Keratinocyte (primary cell): Measurements from ENCODE around the gene GTF2A1. TPM values are rescaled to one million over a fixed set of nuclear protein-coding genes. Genes with fewer than 3 reads are reported as not detected.

Source experiments
- DNase-seq: peaks from one replicate; pipeline ENCODE4 v3.0.0-alpha.2; 2011; ENCODE audit warnings: low read depth, missing footprints, low spot score
- FAIRE-seq: peaks from 2 replicates; lab custom pipeline; 2011; peaks lifted over from hg19 to GRCh38; lab: Jason Lieb, UNC
- H2AFZ ChIP-seq: 2 replicates; pipeline ENCODE4 v1.6.0; 2012; ENCODE audit warnings: low read length, control low read depth, inconsistent platforms; ENCODE audit not compliant: control insufficient read depth
- H3K27ac ChIP-seq: 2 replicates; pipeline ENCODE4 v1.5.1; 2011; ENCODE audit warnings: low read length; ENCODE audit not compliant: control insufficient read depth, insufficient read depth
- H3K27me3 ChIP-seq: 3 replicates; pipeline ENCODE4 v1.6.0; 2011; ENCODE audit warnings: low read length; ENCODE audit not compliant: control insufficient read depth, insufficient read depth; ENCODE audit errors: extremely low read depth
- H3K36me3 ChIP-seq, 2 experiments: 2 replicates in 1 of 2; 3 replicates in 1 of 2; pipeline ENCODE4 v1.5.1; 2011; ENCODE audit warnings: low read length in 2 of 2, mild to moderate bottlenecking in 1 of 2; ENCODE audit not compliant: control insufficient read depth in 2 of 2, insufficient read depth in 2 of 2; ENCODE audit errors: extremely low read depth in 1 of 2
- H3K4me1 ChIP-seq: 3 replicates; pipeline ENCODE4 v1.5.1; 2011; ENCODE audit warnings: low read length; ENCODE audit not compliant: control insufficient read depth, insufficient read depth; ENCODE audit errors: extremely low read depth
- H3K4me2 ChIP-seq: 3 replicates; pipeline ENCODE4 v1.6.0; 2011; ENCODE audit warnings: low read depth, low read length; ENCODE audit not compliant: control insufficient read depth, insufficient read depth; ENCODE audit errors: extremely low read depth
- H3K4me3 ChIP-seq, 3 experiments: fragments of 200-600 bp in 1 of 3; sonication (generic) in 1 of 3; 2 replicates in 2 of 3; 3 replicates in 1 of 3; pipeline ENCODE4 v1.5.1; 2011 to 2016; ENCODE audit warnings: low read length in 3 of 3, mild to moderate bottlenecking in 3 of 3, control low read depth in 2 of 3, inconsistent platforms in 1 of 3, low read depth in 1 of 3, mixed read lengths in 1 of 3, mixed run types in 1 of 3, moderate library complexity in 1 of 3; ENCODE audit not compliant: control insufficient read depth in 2 of 3, insufficient read depth in 2 of 3; ENCODE audit errors: extremely low read depth in 1 of 3
- H3K79me2 ChIP-seq: 2 replicates; pipeline ENCODE4 v1.6.0; 2012; ENCODE audit warnings: low read length; ENCODE audit not compliant: control insufficient read depth, insufficient read depth
- H3K9ac ChIP-seq: 3 replicates; pipeline ENCODE4 v1.6.0; 2011; ENCODE audit warnings: low read length; ENCODE audit not compliant: control insufficient read depth, insufficient read depth; ENCODE audit errors: extremely low read depth
- H3K9me1 ChIP-seq: 3 replicates; pipeline ENCODE4 v1.6.0; 2011; ENCODE audit warnings: low read length; ENCODE audit not compliant: control insufficient read depth, insufficient read depth; ENCODE audit errors: extremely low read depth
- H3K9me3 ChIP-seq: 2 replicates; pipeline ENCODE4 v1.5.1; 2012; ENCODE audit warnings: low read depth, low read length; ENCODE audit not compliant: control insufficient read depth
- H4K20me1 ChIP-seq: 3 replicates; pipeline ENCODE4 v1.6.0; 2011; ENCODE audit warnings: low read length; ENCODE audit not compliant: control insufficient read depth, insufficient read depth; ENCODE audit errors: extremely low read depth
- EZH2 ChIP-seq: IDR thresholded peaks from one replicate; pipeline ENCODE4 v1.6.1; 2012; ENCODE audit warnings: inconsistent platforms, mild to moderate bottlenecking, low read length, moderate library complexity
- dilution Hi-C: fragments of 300-500 bp; cut with MboI; formaldehyde crosslinking; loops from one replicate; pipeline ENCODE4 v1.7.0; 2020; ENCODE audit warnings: low sequenced_read_pairs; ENCODE audit not compliant: extremely low pct_ligation_motif_present
- polyA plus RNA-seq, 5 experiments: library from polyadenylated mRNA; depleted of rRNA in 3 of 5; stranded (reverse) in 3 of 5; stranded (forward) in 1 of 5; unstranded in 1 of 5; fragments of >200 nt; gene quantifications; 1 replicate in 1 of 5; 2 replicates in 3 of 5; 3 replicates in 1 of 5; pipeline versions ENCODE4 v1.2.1 to v1.2.3, GENCODE V29; 2011 to 2012; ENCODE audit warnings: missing spikeins in 2 of 5, low read depth in 1 of 5, low replicate concordance in 1 of 5
- TF ChIP-seq, protein P1 (sequence below), 3 experiments: IDR thresholded peaks in 1 of 3; conservative IDR thresholded peaks in 1 of 3; optimal IDR thresholded peaks in 1 of 3; 2 replicates in 2 of 3; 3 replicates in 1 of 3; pipeline versions ENCODE3 to v1.5.1; 2011; ENCODE audit warnings: low read length in 3 of 3, mild to moderate bottlenecking in 3 of 3, moderate library complexity in 2 of 3, control low read depth in 1 of 3, inconsistent platforms in 1 of 3; ENCODE audit not compliant: insufficient read depth in 2 of 3; ENCODE audit errors: extremely low read depth in 1 of 3

The GTF2A1 gene
- polyA plus RNA-seq, 1 donor (not counting 4 experiments of a cell fraction or from before 2014, with no cell fraction given) = 17.5 TPM

DNA sequence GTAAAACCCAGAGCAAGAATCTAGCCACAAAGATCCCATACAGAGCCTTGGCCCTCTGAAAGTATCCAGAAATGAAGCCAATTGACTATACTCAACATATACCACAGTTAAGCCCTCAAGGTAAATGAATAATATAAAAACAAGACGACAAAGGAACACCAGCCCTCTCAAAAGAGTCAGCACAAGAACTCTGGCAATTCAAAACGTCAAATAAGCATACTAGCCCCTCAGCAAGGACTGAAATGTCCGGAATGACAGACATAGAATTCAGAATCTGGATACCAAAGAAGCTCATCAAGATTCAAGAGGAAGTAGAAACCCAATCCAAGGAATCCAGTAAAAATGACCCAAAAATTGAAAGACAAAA is 49.9 kb downstream of the GTF2A1 start:
- peak overlapping the region; percentile 87 for H3K27ac ChIP-seq
- peak overlapping the region; percentile 89 for H3K4me2 ChIP-seq
- DNase-seq (no peak), FAIRE-seq (no peak)
- no peaks in the 10 kb centered on the region for H3K36me3 ChIP-seq
- no peak overlapping the region for H2AFZ ChIP-seq
- H3K9me1 ChIP-seq = no peaks in the 10 kb centered on the region
- peak overlapping the region in 1 of 3 experiments; percentile 86 for H3K4me3 ChIP-seq
- dilution Hi-C loops = no loop called here
- H3K4me1 ChIP-seq = peaks cover 9% of the 10 kb centered on the region
- no peaks in the 10 kb centered on the region for H4K20me1 ChIP-seq
- no peak for TF ChIP-seq EZH2
- TF ChIP-seq, protein P1, sequence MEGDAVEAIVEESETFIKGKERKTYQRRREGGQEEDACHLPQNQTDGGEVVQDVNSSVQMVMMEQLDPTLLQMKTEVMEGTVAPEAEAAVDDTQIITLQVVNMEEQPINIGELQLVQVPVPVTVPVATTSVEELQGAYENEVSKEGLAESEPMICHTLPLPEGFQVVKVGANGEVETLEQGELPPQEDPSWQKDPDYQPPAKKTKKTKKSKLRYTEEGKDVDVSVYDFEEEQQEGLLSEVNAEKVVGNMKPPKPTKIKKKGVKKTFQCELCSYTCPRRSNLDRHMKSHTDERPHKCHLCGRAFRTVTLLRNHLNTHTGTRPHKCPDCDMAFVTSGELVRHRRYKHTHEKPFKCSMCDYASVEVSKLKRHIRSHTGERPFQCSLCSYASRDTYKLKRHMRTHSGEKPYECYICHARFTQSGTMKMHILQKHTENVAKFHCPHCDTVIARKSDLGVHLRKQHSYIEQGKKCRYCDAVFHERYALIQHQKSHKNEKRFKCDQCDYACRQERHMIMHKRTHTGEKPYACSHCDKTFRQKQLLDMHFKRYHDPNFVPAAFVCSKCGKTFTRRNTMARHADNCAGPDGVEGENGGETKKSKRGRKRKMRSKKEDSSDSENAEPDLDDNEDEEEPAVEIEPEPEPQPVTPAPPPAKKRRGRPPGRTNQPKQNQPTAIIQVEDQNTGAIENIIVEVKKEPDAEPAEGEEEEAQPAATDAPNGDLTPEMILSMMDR (optimal IDR thresholded peaks at IDR 0.05 in 1 of 3, IDR thresholded peaks at IDR 0.05 in 1 of 3, conservative IDR thresholded peaks at IDR 0.05 in 1 of 3; ENCODE audit: extremely low read depth in 1 of 3, insufficient read depth in 2 of 3, low read length in 3 of 3) = no peak
- no peaks in the 10 kb centered on the region for H3K79me2 ChIP-seq
- no peaks in the 10 kb centered on the region for H3K27me3 ChIP-seq
- peak overlapping the region; percentile 84 for H3K9ac ChIP-seq
- H3K9me3 ChIP-seq = no peaks in the 10 kb centered on the region

DNA sequence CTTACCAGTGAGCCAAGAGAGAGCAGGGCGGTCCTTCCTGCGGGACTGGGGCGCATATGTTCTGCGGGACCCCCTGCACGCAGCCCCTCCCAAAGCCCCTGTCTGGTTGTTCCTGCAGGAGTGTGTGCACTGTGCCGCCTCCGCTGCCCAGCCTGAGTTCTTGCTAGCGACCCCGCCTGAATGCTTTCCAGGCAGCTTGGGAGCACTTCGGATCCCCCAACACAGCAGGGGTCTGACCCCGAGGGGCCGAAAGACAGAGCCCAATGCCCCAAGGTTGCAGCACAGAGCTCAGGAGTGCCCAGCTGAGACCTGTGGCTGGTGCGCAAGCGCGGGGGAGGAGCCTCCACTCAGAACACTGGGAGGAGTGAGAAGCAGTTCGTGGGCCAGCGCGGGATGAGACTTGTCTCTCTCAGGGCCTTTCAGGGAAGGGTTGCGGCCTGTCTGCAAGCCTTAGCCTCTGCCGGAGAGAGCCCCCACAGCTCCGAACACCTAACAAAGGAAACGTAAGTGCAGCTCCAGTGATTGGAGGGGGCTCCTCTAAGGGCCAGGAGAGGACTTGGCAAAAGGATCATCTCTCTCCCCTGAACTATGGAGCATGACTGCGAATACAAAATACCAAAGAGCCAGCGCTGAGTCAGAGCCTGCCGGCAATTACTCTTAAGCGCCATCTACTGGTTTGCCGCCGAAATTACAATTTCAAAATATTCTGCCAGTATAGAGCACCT is 50.5 kb downstream of the GTF2A1 start:
- Histone ChIP-seq H3K9ac (peak overlapping the region; percentile 84), H3K9me3 (no peaks in the 10 kb centered on the region), H4K20me1 (no peaks in the 10 kb centered on the region), H3K27ac (peak overlapping the region; percentile 87), H3K4me1 (peaks cover 9% of the 10 kb centered on the region), H3K9me1 (no peaks in the 10 kb centered on the region), H3K27me3 (no peaks in the 10 kb centered on the region), H3K4me3 (peak overlapping the region; percentile 52 to 86 (median 81)), H2AFZ (peak overlapping the region; percentile 99), H3K4me2 (peak overlapping the region; percentile 89), H3K36me3 (no peaks in the 10 kb centered on the region), H3K79me2 (no peaks in the 10 kb centered on the region)
- FAIRE-seq (peak; percentile 67), DNase-seq (peak; percentile 17)
- dilution Hi-C loops = no loop called here
- TF ChIP-seq, protein P1 (optimal IDR thresholded peaks at IDR 0.05 in 1 of 3, IDR thresholded peaks at IDR 0.05 in 1 of 3, conservative IDR thresholded peaks at IDR 0.05 in 1 of 3; ENCODE audit: extremely low read depth in 1 of 3, insufficient read depth in 2 of 3, low read length in 3 of 3) = peak; percentile 67 to 89 (median 78)
- TF ChIP-seq EZH2 = no peak
